ENCODE results near the gene YWHAE.

DNA sequence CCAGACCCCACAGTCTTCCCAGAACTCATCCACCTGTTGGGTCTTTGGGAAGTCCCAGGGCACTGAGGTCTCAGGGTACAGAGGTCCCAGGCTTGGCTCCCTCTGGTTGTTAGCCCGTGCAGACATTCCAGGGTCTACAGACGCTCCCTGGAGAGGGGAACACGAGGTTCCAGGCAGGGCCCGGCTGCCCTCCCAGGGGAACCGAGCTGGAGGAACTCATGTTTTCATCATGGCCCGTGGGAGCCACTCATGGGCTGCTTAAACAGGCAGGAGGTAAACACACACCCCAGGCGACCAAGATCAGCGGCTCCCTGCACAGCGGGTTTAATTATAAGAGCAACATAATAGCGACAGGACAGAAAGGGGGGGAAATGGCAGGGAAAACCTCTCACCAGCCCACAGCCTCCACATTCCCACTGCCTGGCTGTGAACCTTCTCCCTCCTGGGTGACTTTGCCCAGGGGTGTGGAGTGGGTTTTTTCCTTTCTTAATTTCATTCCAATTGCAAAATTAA lies 84.1 kb downstream of the YWHAE start:
- TF ChIP-seq MXD4 (CRISPR knock-in tag; IDR thresholded peaks at IDR 0.05; ENCODE audit: borderline replicate concordance) (no peak), NFE2L1 (CRISPR knock-in tag; IDR thresholded peaks at IDR 0.05) (no peak), ZNF232 (CRISPR knock-in tag; IDR thresholded peaks at IDR 0.05) (no peak), SMAD3 (CRISPR knock-in tag; IDR thresholded peaks at IDR 0.05; ENCODE audit: borderline replicate concordance) (no peak), ZNF423 (CRISPR knock-in tag; IDR thresholded peaks at IDR 0.05) (no peak), ZNF219 (CRISPR knock-in tag; IDR thresholded peaks at IDR 0.05; ENCODE audit: borderline replicate concordance) (no peak)
- TF ChIP-seq, protein P1, sequence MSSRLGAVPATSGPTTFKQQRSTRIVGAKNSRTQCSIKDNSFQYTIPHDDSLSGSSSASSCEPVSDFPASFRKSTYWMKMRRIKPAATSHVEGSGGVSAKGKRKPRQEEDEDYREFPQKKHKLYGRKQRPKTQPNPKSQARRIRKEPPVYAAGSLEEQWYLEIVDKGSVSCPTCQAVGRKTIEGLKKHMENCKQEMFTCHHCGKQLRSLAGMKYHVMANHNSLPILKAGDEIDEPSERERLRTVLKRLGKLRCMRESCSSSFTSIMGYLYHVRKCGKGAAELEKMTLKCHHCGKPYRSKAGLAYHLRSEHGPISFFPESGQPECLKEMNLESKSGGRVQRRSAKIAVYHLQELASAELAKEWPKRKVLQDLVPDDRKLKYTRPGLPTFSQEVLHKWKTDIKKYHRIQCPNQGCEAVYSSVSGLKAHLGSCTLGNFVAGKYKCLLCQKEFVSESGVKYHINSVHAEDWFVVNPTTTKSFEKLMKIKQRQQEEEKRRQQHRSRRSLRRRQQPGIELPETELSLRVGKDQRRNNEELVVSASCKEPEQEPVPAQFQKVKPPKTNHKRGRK (CRISPR knock-in tag; IDR thresholded peaks at IDR 0.05; ENCODE audit: borderline replicate concordance): no peak
- TF ChIP-seq, protein P2, sequence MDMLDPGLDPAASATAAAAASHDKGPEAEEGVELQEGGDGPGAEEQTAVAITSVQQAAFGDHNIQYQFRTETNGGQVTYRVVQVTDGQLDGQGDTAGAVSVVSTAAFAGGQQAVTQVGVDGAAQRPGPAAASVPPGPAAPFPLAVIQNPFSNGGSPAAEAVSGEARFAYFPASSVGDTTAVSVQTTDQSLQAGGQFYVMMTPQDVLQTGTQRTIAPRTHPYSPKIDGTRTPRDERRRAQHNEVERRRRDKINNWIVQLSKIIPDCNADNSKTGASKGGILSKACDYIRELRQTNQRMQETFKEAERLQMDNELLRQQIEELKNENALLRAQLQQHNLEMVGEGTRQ (CRISPR knock-in tag; IDR thresholded peaks at IDR 0.05): no peak
- TF ChIP-seq, protein P3, sequence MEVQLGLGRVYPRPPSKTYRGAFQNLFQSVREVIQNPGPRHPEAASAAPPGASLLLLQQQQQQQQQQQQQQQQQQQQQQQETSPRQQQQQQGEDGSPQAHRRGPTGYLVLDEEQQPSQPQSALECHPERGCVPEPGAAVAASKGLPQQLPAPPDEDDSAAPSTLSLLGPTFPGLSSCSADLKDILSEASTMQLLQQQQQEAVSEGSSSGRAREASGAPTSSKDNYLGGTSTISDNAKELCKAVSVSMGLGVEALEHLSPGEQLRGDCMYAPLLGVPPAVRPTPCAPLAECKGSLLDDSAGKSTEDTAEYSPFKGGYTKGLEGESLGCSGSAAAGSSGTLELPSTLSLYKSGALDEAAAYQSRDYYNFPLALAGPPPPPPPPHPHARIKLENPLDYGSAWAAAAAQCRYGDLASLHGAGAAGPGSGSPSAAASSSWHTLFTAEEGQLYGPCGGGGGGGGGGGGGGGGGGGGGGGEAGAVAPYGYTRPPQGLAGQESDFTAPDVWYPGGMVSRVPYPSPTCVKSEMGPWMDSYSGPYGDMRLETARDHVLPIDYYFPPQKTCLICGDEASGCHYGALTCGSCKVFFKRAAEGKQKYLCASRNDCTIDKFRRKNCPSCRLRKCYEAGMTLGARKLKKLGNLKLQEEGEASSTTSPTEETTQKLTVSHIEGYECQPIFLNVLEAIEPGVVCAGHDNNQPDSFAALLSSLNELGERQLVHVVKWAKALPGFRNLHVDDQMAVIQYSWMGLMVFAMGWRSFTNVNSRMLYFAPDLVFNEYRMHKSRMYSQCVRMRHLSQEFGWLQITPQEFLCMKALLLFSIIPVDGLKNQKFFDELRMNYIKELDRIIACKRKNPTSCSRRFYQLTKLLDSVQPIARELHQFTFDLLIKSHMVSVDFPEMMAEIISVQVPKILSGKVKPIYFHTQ (CRISPR knock-in tag; IDR thresholded peaks at IDR 0.05): no peak
- TF ChIP-seq, protein P4, sequence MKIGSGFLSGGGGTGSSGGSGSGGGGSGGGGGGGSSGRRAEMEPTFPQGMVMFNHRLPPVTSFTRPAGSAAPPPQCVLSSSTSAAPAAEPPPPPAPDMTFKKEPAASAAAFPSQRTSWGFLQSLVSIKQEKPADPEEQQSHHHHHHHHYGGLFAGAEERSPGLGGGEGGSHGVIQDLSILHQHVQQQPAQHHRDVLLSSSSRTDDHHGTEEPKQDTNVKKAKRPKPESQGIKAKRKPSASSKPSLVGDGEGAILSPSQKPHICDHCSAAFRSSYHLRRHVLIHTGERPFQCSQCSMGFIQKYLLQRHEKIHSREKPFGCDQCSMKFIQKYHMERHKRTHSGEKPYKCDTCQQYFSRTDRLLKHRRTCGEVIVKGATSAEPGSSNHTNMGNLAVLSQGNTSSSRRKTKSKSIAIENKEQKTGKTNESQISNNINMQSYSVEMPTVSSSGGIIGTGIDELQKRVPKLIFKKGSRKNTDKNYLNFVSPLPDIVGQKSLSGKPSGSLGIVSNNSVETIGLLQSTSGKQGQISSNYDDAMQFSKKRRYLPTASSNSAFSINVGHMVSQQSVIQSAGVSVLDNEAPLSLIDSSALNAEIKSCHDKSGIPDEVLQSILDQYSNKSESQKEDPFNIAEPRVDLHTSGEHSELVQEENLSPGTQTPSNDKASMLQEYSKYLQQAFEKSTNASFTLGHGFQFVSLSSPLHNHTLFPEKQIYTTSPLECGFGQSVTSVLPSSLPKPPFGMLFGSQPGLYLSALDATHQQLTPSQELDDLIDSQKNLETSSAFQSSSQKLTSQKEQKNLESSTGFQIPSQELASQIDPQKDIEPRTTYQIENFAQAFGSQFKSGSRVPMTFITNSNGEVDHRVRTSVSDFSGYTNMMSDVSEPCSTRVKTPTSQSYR (CRISPR knock-in tag; IDR thresholded peaks at IDR 0.05): no peak
- TF ChIP-seq, protein P5, sequence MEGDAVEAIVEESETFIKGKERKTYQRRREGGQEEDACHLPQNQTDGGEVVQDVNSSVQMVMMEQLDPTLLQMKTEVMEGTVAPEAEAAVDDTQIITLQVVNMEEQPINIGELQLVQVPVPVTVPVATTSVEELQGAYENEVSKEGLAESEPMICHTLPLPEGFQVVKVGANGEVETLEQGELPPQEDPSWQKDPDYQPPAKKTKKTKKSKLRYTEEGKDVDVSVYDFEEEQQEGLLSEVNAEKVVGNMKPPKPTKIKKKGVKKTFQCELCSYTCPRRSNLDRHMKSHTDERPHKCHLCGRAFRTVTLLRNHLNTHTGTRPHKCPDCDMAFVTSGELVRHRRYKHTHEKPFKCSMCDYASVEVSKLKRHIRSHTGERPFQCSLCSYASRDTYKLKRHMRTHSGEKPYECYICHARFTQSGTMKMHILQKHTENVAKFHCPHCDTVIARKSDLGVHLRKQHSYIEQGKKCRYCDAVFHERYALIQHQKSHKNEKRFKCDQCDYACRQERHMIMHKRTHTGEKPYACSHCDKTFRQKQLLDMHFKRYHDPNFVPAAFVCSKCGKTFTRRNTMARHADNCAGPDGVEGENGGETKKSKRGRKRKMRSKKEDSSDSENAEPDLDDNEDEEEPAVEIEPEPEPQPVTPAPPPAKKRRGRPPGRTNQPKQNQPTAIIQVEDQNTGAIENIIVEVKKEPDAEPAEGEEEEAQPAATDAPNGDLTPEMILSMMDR (IDR thresholded peaks at IDR 0.05): no peak
- TF ChIP-seq, protein P6, sequence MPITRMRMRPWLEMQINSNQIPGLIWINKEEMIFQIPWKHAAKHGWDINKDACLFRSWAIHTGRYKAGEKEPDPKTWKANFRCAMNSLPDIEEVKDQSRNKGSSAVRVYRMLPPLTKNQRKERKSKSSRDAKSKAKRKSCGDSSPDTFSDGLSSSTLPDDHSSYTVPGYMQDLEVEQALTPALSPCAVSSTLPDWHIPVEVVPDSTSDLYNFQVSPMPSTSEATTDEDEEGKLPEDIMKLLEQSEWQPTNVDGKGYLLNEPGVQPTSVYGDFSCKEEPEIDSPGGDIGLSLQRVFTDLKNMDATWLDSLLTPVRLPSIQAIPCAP (CRISPR knock-in tag; IDR thresholded peaks at IDR 0.05): no peak

All from WTC11 (cell line).